HepG2 (cell line): ENCODE measurements around the gene SLBP.

Experiments used
- ATF6 ChIP-seq: sonication (generic); formaldehyde crosslinking; conservative IDR thresholded peaks from 2 replicates; pipeline ENCODE4 v1.4.0; 2020; ENCODE audit warnings: missing genetic modification reagents
- CHD2 ChIP-seq: IDR thresholded peaks from 2 replicates; pipeline ENCODE4 v1.6.1; 2011; ENCODE audit warnings: low read depth, low read length, improper control_type of control experiment
- FOXM1 ChIP-seq: sonication (generic); formaldehyde crosslinking; IDR thresholded peaks from 2 replicates; pipeline ENCODE4 v1.5.0; 2020; ENCODE audit warnings: missing genetic modification reagents
- PAF1 ChIP-seq: IDR thresholded peaks from 2 replicates; pipeline ENCODE4 v1.6.1; 2016; ENCODE audit warnings: missing genetic modification reagents, missing compliant biosample characterization
- TF ChIP-seq, protein P1 (sequence below): sonication (generic); formaldehyde crosslinking; IDR thresholded peaks from 2 replicates; pipeline ENCODE4 v1.8.1; 2023; ENCODE audit warnings: missing genetic modification reagents, inconsistent platforms, borderline replicate concordance

- TF ChIP-seq FOXM1 (CRISPR knock-in tag) (no peak), CHD2 (no peak), ATF6 (CRISPR knock-in tag) (no peak), PAF1 (CRISPR knock-in tag) (no peak)
- TF ChIP-seq, protein P1, sequence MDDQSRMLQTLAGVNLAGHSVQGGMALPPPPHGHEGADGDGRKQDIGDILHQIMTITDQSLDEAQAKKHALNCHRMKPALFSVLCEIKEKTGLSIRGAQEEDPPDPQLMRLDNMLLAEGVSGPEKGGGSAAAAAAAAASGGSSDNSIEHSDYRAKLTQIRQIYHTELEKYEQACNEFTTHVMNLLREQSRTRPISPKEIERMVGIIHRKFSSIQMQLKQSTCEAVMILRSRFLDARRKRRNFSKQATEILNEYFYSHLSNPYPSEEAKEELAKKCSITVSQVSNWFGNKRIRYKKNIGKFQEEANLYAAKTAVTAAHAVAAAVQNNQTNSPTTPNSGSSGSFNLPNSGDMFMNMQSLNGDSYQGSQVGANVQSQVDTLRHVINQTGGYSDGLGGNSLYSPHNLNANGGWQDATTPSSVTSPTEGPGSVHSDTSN (CRISPR knock-in tag) = no peak
Observed at GRCh38 chr4:1690698-1691097, 21.4 kb downstream of the SLBP start.
